GM12878 (cell line): ENCODE results near the gene FER1L5. TPM values are rescaled to one million over a fixed set of nuclear protein-coding genes. Genes with fewer than 3 reads are reported as not detected.

Experiments used
- CBX5 ChIP-seq: sonication (generic); IDR thresholded peaks from 2 replicates; pipeline ENCODE4 v1.6.1; 2016; ENCODE audit warnings: low read depth, moderate library complexity, mild to moderate bottlenecking, inconsistent platforms
- CEBPZ ChIP-seq: fragments of 150-350 bp; IDR thresholded peaks from 2 replicates; pipeline ENCODE4 v1.6.1; 2016; ENCODE audit warnings: low read depth, low read length
- KAT2A ChIP-seq: conservative IDR thresholded peaks from 2 replicates; pipeline ENCODE4 v1.6.1; 2011; ENCODE audit warnings: low read depth, low read length; ENCODE audit not compliant: control insufficient read depth
- POLR2AphosphoS2 ChIP-seq: IDR thresholded peaks from 2 replicates; pipeline ENCODE4 v1.6.1; 2011; ENCODE audit warnings: low read depth, mild to moderate bottlenecking, low read length, improper control_type of control experiment, moderate library complexity
- PRDM15 ChIP-seq: fragments of 450-650 bp; formaldehyde crosslinking; IDR thresholded peaks from 2 replicates; pipeline ENCODE4 v1.4.0; 2020; ENCODE audit warnings: mild to moderate bottlenecking, moderate library complexity
- SMARCA5 ChIP-seq: fragments of 450-650 bp; IDR thresholded peaks from 2 replicates; pipeline ENCODE4 v1.6.1; 2017; ENCODE audit warnings: mild to moderate bottlenecking
- TARDBP ChIP-seq: IDR thresholded peaks from 2 replicates; pipeline ENCODE4 v1.6.1; 2016; ENCODE audit warnings: borderline replicate concordance
- polyA plus RNA-seq, 11 experiments: library from polyadenylated mRNA; depleted of rRNA in 4 of 11; unstranded in 6 of 11; stranded (reverse) in 5 of 11; fragments of >200 nt; fragmentation: Nextera tagmentation in 4 of 11; fragmentation: Illumina TruSeq in 1 of 11; extraction: Ambion mirVana in 4 of 11; extraction: Trizol in 1 of 11; gene quantifications; 1 replicate in 1 of 11; 2 replicates in 10 of 11; pipeline versions ENCODE4 v1.2.1 to v1.2.3, GENCODE V29; 2011 to 2016; ENCODE audit warnings: inconsistent platforms in 2 of 11, missing spikeins in 2 of 11, low read depth in 1 of 11
- total RNA-seq, 4 experiments: library from RNA; depleted of rRNA in 3 of 4; stranded (reverse); fragments of >200 nt in 3 of 4; fragmentation: Illumina TruSeq in 1 of 4; extraction: Trizol in 1 of 4; gene quantifications; 2 replicates each; pipeline versions ENCODE4 v1.2.1 to v1.2.3, GENCODE V29; 2013 to 2021

The FER1L5 gene
- total and polyA plus RNA-seq, 10 of the 15 experiments (the other 5 are each of a cell fraction or from before 2014, with no cell fraction given), result not detected

DNA sequence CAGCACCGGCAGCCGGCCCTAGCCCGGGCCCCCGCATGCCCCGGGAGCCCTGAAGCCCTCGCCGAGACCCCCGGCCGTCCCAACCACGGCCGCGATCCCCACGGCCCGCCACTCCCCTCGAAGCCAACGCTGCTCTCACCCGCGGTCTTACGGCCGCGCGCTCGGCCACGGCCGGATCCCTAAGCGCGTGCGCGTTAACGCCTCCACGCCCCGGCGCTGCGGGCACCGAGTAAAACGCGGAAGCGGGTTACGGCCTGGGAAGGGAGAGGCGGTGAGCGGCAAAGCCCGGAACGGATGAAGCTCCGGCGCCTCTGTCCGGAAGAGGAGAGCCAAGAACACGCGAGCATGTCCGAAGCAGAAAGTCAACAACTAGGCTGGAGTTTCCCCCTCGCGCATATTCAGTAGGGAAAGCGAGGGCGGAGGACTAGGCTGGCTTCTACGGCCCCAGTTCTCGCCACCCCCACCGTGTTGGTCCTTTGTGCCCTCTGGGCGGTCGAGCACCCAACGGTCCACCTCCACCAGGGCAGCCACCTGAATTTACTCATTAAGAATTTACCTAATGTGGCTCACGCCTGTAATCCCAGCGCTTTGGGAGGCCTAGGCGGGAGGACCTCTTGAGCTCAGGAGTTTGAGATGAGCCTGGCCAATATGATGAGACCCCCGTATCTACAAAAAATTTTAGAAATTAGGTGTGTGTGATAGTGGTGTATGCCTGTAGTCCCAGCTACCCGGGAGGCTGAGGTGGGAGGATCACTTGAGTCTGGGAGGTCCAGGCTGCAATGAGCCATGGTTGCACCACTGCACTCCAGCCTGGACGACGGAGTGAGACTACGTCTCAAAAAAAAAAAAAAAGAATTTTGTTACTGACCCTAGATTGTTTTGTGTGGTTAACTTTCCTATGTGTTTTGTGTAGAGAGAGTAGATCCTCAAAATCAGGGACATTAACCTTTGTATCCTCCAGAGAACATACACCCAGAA lies 4.1 kb upstream of the FER1L5 start, which contains the start of gene KANSL3 (continued):
- TF ChIP-seq CEBPZ, result no peak
- 0 out of 2 replicates have a peak, but pooled peaks have one; percentile 81 for TF ChIP-seq SMARCA5
- TF ChIP-seq TARDBP, result peak; percentile 87
- TF ChIP-seq KAT2A, result no peak
- TF ChIP-seq CBX5, result peak; percentile 89
- TF ChIP-seq PRDM15 (CRISPR knock-in tag), result no peak
- TF ChIP-seq POLR2AphosphoS2, result peak; percentile 86
- TF ChIP-seq, all 136 proteins: peak for 80
